Hepatocyte (in vitro differentiated cells): ENCODE results near the gene SRD5A1.

Source experiments
- EZH2 ChIP-seq: fragments of 200-600 bp; sonication (generic); IDR thresholded peaks from 2 replicates; pipeline ENCODE4 v1.6.1; 2016; ENCODE audit warnings: antibody characterized with exemption, mild to moderate bottlenecking, borderline replicate concordance
- EZH2phosphoT487 ChIP-seq: fragments of 200-600 bp; sonication (generic); IDR thresholded peaks from one replicate; pipeline ENCODE4 v1.6.1; 2018; ENCODE audit warnings: antibody characterized with exemption, mild to moderate bottlenecking, low read depth, moderate library complexity; ENCODE audit not compliant: unreplicated experiment, severe bottlenecking
- TF ChIP-seq, protein P1 (sequence below): fragments of 200-600 bp; sonication (generic); IDR thresholded peaks from 2 replicates; pipeline ENCODE4 v1.5.1; 2016; ENCODE audit warnings: antibody characterized with exemption, mild to moderate bottlenecking; ENCODE audit not compliant: poor library complexity

GRCh38 chr5:6718718-6719117 lies 85.5 kb downstream of the SRD5A1 start:
- TF ChIP-seq, protein P1, sequence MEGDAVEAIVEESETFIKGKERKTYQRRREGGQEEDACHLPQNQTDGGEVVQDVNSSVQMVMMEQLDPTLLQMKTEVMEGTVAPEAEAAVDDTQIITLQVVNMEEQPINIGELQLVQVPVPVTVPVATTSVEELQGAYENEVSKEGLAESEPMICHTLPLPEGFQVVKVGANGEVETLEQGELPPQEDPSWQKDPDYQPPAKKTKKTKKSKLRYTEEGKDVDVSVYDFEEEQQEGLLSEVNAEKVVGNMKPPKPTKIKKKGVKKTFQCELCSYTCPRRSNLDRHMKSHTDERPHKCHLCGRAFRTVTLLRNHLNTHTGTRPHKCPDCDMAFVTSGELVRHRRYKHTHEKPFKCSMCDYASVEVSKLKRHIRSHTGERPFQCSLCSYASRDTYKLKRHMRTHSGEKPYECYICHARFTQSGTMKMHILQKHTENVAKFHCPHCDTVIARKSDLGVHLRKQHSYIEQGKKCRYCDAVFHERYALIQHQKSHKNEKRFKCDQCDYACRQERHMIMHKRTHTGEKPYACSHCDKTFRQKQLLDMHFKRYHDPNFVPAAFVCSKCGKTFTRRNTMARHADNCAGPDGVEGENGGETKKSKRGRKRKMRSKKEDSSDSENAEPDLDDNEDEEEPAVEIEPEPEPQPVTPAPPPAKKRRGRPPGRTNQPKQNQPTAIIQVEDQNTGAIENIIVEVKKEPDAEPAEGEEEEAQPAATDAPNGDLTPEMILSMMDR: no peak
- TF ChIP-seq EZH2: no peak
- TF ChIP-seq EZH2phosphoT487: no peak
